GM23338 (cell line): ENCODE measurements around the gene DIPK1A. TPM values are rescaled to one million over a fixed set of nuclear protein-coding genes. Genes with fewer than 3 reads are reported as not detected.
"Not testable (repeated sequence)": the region's sequence is repeated elsewhere in the genome, so short reads cannot be mapped to it uniquely, and the experiment has no call there.

Source experiments
- ATAC-seq: fragments of 200-7000 bp; cut with Tn5 transposase; 3 replicates; pipeline ENCODE4 v1.9.1; 2020
- DNase-seq: peaks from one replicate; pipeline ENCODE4 v3.0.0-alpha.2; 2015; ENCODE audit warnings: low spot score
- H2AFZ ChIP-seq: fragments of 200-600 bp; sonication (generic); 2 replicates; pipeline ENCODE4 v1.8.0; 2016; ENCODE audit warnings: antibody characterized with exemption, mild to moderate bottlenecking, moderate library complexity
- H3F3A ChIP-seq: fragments of 200-600 bp; sonication (generic); replicated peaks from 2 replicates; pipeline ENCODE4 v1.8.0; 2017; ENCODE audit warnings: antibody characterized with exemption, mixed run types, low read depth
- H3K27ac ChIP-seq: fragments of 200-600 bp; sonication (generic); 2 replicates; pipeline ENCODE4 v1.6.1; 2016; ENCODE audit warnings: low read depth
- H3K27me3 ChIP-seq: fragments of 200-600 bp; sonication (generic); 2 replicates; pipeline ENCODE4 v1.8.0; 2016; ENCODE audit warnings: mild to moderate bottlenecking, mixed run types, moderate library complexity; ENCODE audit not compliant: insufficient read depth
- H3K36me3 ChIP-seq: fragments of 200-600 bp; sonication (generic); 2 replicates; pipeline ENCODE4 v1.8.0; 2016; ENCODE audit warnings: mild to moderate bottlenecking; ENCODE audit not compliant: insufficient read depth
- H3K4me1 ChIP-seq: fragments of 200-600 bp; sonication (generic); 2 replicates; pipeline ENCODE4 v1.8.0; 2016; ENCODE audit warnings: mild to moderate bottlenecking, moderate library complexity; ENCODE audit not compliant: insufficient read depth
- H3K4me2 ChIP-seq: fragments of 200-600 bp; sonication (generic); 2 replicates; pipeline ENCODE4 v1.7.1; 2017; ENCODE audit warnings: mixed run types
- H3K4me3 ChIP-seq: fragments of 200-600 bp; sonication (generic); 2 replicates; pipeline ENCODE4 v1.6.1; 2016; ENCODE audit warnings: mixed run types
- H3K79me2 ChIP-seq: fragments of 200-600 bp; sonication (generic); replicated peaks from 2 replicates; pipeline ENCODE4 v1.8.0; 2017; ENCODE audit warnings: mild to moderate bottlenecking; ENCODE audit not compliant: insufficient read depth
- H3K9me2 ChIP-seq: fragments of 200-600 bp; sonication (generic); 2 replicates; pipeline ENCODE4 v1.8.0; 2017; ENCODE audit not compliant: insufficient read depth
- H4K20me1 ChIP-seq: fragments of 200-600 bp; sonication (generic); replicated peaks from 2 replicates; pipeline ENCODE4 v1.8.0; 2017; ENCODE audit warnings: mild to moderate bottlenecking; ENCODE audit not compliant: insufficient read depth
- H3K27ac Mint-ChIP-seq: 2 replicates; pipeline ENCODE4 v1.8.0; 2020; ENCODE audit warnings: inconsistent platforms, mild to moderate bottlenecking, moderate library complexity, mixed read lengths
- H3K27me3 Mint-ChIP-seq: 3 replicates; pipeline ENCODE4 v1.8.0; 2022; ENCODE audit warnings: low read depth, mild to moderate bottlenecking, moderate library complexity, mixed read lengths, inconsistent platforms; ENCODE audit not compliant: insufficient read depth, poor library complexity
- H3K36me3 Mint-ChIP-seq: 3 replicates; pipeline ENCODE4 v1.8.0; 2021; ENCODE audit warnings: low read depth, mild to moderate bottlenecking, inconsistent platforms, moderate library complexity, mixed read lengths
- H3K4me1 Mint-ChIP-seq: 3 replicates; pipeline ENCODE4 v1.8.0; 2020; ENCODE audit warnings: mild to moderate bottlenecking, inconsistent platforms, mixed read lengths
- H3K4me3 Mint-ChIP-seq: 3 replicates; pipeline ENCODE4 v1.8.0; 2021; ENCODE audit warnings: moderate library complexity, mild to moderate bottlenecking, inconsistent platforms, mixed read lengths
- H3K9me3 Mint-ChIP-seq: 3 replicates; pipeline ENCODE4 v1.8.0; 2020; ENCODE audit warnings: moderate library complexity, mild to moderate bottlenecking, inconsistent platforms, mixed read lengths
- POLR2AphosphoS5 ChIP-seq: IDR thresholded peaks from 2 replicates; pipeline ENCODE4 v1.6.1; 2016; ENCODE audit warnings: antibody characterized with exemption, low read depth
- polyA plus RNA-seq: library from polyadenylated mRNA; unstranded; fragments of >200 nt; fragmentation: Nextera tagmentation; extraction: Ambion mirVana; gene quantifications from 2 replicates; pipeline ENCODE4 v1.2.1, GENCODE V29; 2016
- total RNA-seq: library from RNA; depleted of rRNA; stranded (reverse); fragments of >200 nt; shearing (Covaris generic); gene quantifications from 2 replicates; pipeline ENCODE4 v1.2.3, GENCODE V29; 2014
- TF ChIP-seq, protein P1 (sequence below): fragments of 250-450 bp; sonication (Bioruptor Pico); IDR thresholded peaks from 2 replicates; pipeline ENCODE4 v1.5.0; 2020; ENCODE audit warnings: mild to moderate bottlenecking, moderate library complexity

Gene DIPK1A
- total and polyA plus RNA-seq, 2 experiments from 2014 or later = 4.8 to 6.1 TPM

- peak; percentile 57 for DNase-seq
- Histone ChIP-seq H2AFZ (no peak overlapping the region), H3K27me3 (peaks cover 27% of the 10 kb centered on the region), H4K20me1 (no peaks in the 10 kb centered on the region; the same call in 1 of the 2 replicates), H3K4me3 (peak overlapping the region; percentile 29), H3K4me2 (peak overlapping the region; percentile 71), H3K4me1 (peaks cover 13% of the 10 kb centered on the region), H3K27ac (no peak overlapping the region), H3K9me2 (no peaks in the 10 kb centered on the region), H3K79me2 (no peaks in the 10 kb centered on the region), H3F3A (0 out of 2 replicates have a peak, but pooled peaks cover 4% of the 10 kb centered on the region), H3K36me3 (no peaks in the 10 kb centered on the region)
- Mint-ChIP-seq H3K36me3 (no peaks in the 10 kb centered on the region), H3K9me3 (no peaks in the 10 kb centered on the region; the same call in 2 of the 3 replicates), H3K4me3 (peak overlapping the region; percentile 1; the same call in 1 of the 3 replicates), H3K27me3 (peaks cover 2% of the 10 kb centered on the region), H3K27ac (no peak overlapping the region), H3K4me1 (peaks cover 16% of the 10 kb centered on the region)
- ATAC-seq = peak; percentile 85
- peak; percentile 43; the same call in 1 of the 2 replicates for TF ChIP-seq POLR2AphosphoS5
- TF ChIP-seq, protein P1, sequence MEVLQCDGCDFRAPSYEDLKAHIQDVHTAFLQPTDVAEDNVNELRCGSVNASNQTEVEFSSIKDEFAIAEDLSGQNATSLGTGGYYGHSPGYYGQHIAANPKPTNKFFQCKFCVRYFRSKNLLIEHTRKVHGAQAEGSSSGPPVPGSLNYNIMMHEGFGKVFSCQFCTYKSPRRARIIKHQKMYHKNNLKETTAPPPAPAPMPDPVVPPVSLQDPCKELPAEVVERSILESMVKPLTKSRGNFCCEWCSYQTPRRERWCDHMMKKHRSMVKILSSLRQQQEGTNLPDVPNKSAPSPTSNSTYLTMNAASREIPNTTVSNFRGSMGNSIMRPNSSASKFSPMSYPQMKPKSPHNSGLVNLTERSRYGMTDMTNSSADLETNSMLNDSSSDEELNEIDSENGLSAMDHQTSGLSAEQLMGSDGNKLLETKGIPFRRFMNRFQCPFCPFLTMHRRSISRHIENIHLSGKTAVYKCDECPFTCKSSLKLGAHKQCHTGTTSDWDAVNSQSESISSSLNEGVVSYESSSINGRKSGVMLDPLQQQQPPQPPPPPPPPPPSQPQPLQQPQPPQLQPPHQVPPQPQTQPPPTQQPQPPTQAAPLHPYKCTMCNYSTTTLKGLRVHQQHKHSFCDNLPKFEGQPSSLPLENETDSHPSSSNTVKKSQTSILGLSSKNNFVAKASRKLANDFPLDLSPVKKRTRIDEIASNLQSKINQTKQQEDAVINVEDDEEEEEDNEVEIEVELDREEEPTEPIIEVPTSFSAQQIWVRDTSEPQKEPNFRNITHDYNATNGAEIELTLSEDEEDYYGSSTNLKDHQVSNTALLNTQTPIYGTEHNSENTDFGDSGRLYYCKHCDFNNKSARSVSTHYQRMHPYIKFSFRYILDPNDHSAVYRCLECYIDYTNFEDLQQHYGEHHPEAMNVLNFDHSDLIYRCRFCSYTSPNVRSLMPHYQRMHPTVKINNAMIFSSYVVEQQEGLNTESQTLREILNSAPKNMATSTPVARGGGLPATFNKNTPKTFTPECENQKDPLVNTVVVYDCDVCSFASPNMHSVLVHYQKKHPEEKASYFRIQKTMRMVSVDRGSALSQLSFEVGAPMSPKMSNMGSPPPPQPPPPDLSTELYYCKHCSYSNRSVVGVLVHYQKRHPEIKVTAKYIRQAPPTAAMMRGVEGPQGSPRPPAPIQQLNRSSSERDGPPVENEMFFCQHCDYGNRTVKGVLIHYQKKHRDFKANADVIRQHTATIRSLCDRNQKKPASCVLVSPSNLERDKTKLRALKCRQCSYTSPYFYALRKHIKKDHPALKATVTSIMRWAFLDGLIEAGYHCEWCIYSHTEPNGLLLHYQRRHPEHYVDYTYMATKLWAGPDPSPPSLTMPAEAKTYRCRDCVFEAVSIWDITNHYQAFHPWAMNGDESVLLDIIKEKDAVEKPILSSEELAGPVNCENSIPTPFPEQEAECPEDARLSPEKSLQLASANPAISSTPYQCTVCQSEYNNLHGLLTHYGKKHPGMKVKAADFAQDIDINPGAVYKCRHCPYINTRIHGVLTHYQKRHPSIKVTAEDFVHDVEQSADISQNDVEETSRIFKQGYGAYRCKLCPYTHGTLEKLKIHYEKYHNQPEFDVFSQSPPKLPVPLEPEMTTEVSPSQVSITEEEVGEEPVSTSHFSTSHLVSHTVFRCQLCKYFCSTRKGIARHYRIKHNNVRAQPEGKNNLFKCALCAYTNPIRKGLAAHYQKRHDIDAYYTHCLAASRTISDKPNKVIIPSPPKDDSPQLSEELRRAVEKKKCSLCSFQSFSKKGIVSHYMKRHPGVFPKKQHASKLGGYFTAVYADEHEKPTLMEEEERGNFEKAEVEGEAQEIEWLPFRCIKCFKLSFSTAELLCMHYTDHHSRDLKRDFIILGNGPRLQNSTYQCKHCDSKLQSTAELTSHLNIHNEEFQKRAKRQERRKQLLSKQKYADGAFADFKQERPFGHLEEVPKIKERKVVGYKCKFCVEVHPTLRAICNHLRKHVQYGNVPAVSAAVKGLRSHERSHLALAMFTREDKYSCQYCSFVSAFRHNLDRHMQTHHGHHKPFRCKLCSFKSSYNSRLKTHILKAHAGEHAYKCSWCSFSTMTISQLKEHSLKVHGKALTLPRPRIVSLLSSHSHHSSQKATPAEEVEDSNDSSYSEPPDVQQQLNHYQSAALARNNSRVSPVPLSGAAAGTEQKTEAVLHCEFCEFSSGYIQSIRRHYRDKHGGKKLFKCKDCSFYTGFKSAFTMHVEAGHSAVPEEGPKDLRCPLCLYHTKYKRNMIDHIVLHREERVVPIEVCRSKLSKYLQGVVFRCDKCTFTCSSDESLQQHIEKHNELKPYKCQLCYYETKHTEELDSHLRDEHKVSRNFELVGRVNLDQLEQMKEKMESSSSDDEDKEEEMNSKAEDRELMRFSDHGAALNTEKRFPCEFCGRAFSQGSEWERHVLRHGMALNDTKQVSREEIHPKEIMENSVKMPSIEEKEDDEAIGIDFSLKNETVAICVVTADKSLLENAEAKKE (CRISPR knock-in tag) = no peak
These were observed 11.3 kb upstream of the DIPK1A start for GRCh38 chr1:92972409-92973129.

DNA sequence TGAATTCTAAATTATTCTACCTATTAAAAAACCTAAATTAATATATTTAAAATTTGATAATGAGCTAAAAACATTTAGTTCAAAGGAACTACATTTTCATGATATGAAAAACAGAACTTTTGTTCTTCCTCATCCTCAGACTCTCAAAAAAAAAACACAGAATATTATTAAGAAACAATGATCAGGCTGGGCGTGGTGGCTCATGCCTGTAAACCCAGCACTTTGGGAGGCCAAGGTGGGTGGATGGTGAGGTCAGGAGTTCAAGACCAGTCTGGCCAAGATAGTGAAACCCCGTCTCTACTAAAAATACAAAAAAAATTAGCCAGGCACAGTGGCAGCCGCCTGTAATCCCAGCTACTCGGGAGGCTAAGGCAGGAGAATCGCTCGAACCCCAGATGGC lies 10.7 kb upstream of the DIPK1A start:
- not testable (repeated sequence) for H4K20me1 ChIP-seq, H3K27ac ChIP-seq, H3K36me3 Mint-ChIP-seq, H3K9me2 ChIP-seq, DNase-seq, H2AFZ ChIP-seq, H3K4me3 Mint-ChIP-seq, H3K36me3 ChIP-seq, ATAC-seq, H3K79me2 ChIP-seq, H3K27ac Mint-ChIP-seq, H3F3A ChIP-seq, H3K9me3 Mint-ChIP-seq, H3K27me3 Mint-ChIP-seq
- Histone ChIP-seq H3K4me3 (peak overlapping the region; percentile 29; the same call in 1 of the 2 replicates), H3K4me2 (peak overlapping the region; percentile 71; the same call in 1 of the 2 replicates), H3K27me3 (peaks cover 27% of the 10 kb centered on the region), H3K4me1 (peaks cover 13% of the 10 kb centered on the region)
- H3K4me1 Mint-ChIP-seq = peaks cover 16% of the 10 kb centered on the region
